HL-60 (cell line): Measurements from ENCODE around the gene B3GAT2.

Source experiments
- DNase-seq, 2 experiments: peaks; one replicate each; pipeline ENCODE4 v3.0.0-alpha.2; 2010 to 2020; ENCODE audit warnings: low read depth in 1 of 2, low spot score in 1 of 2
- H3K27ac ChIP-seq: fragments of 250-450 bp; sonication (Bioruptor Pico); replicated peaks from 2 replicates; pipeline ENCODE4 v1.5.1; 2020; ENCODE audit warnings: mild to moderate bottlenecking, moderate library complexity
- H3K27me3 ChIP-seq: fragments of 250-450 bp; sonication (Bioruptor Pico); 2 replicates; pipeline ENCODE4 v1.5.1; 2021; ENCODE audit warnings: mild to moderate bottlenecking, moderate library complexity; ENCODE audit not compliant: insufficient read depth, poor library complexity, severe bottlenecking
- H3K4me3 ChIP-seq: replicated peaks from 2 replicates; pipeline ENCODE4 v1.5.1; 2011; ENCODE audit warnings: mild to moderate bottlenecking, control low read depth, low read length; ENCODE audit not compliant: insufficient read depth
- CTCF ChIP-seq: IDR thresholded peaks from one replicate; pipeline ENCODE4 v1.5.1; 2011; ENCODE audit warnings: low read length, control low read depth, inconsistent platforms; ENCODE audit not compliant: insufficient read depth
- GABPA ChIP-seq: IDR thresholded peaks from 2 replicates; pipeline ENCODE4 v1.6.1; 2012; ENCODE audit warnings: low read depth
- POLR2AphosphoS5 ChIP-seq: IDR thresholded peaks from 2 replicates; pipeline ENCODE4 v1.6.1; 2012; ENCODE audit warnings: low read depth
- REST ChIP-seq: IDR thresholded peaks from 2 replicates; pipeline ENCODE4 v1.6.1; 2012; ENCODE audit warnings: low read depth; ENCODE audit not compliant: insufficient replicate concordance
- SPI1 ChIP-seq: IDR thresholded peaks from 2 replicates; pipeline ENCODE4 v1.6.1; 2012; ENCODE audit warnings: low read depth, mild to moderate bottlenecking, borderline replicate concordance

Gene B3GAT2

GRCh38 chr6:70967049-70967448, 10.2 kb upstream of the B3GAT2 start:
- TF ChIP-seq POLR2AphosphoS5, result no peak
- no peak for TF ChIP-seq REST
- TF ChIP-seq SPI1, result no peak
- no peak for TF ChIP-seq GABPA
- TF ChIP-seq CTCF, result no peak
- no peak overlapping the region for H3K27ac ChIP-seq
- no peak overlapping the region for H3K4me3 ChIP-seq
- no peak for DNase-seq
- no peaks in the 10 kb centered on the region for H3K27me3 ChIP-seq

GRCh38 chr6:70957284-70957617, 391 bp upstream of the B3GAT2 start:
- no peak for DNase-seq
- Histone ChIP-seq H3K27ac (no peak overlapping the region), H3K4me3 (no peak overlapping the region), H3K27me3 (peaks cover 41% of the 10 kb centered on the region)
- no peak for TF ChIP-seq REST
- no peak for TF ChIP-seq SPI1
- no peak for TF ChIP-seq GABPA
- no peak for TF ChIP-seq POLR2AphosphoS5
- TF ChIP-seq CTCF, result no peak

DNA sequence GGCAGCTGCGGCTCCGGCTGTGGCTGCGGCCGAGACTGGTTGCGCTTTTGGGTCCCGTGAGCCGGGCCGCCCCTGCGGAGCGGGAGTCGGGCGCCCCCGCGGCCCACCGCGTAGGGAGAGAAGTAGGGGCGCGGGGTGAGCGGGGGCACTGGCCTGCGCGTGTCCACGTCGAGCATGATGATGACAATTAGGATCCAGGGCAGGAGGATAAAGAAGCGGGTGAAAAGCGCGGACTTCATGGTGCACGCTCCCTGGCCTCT, 739 bp downstream of the B3GAT2 start:
- DNase-seq, result no peak
- Histone ChIP-seq H3K27ac (no peak overlapping the region), H3K4me3 (peak overlapping the region; percentile 37), H3K27me3 (peaks cover 51% of the 10 kb centered on the region)
- no peak for TF ChIP-seq GABPA
- TF ChIP-seq REST, result no peak
- no peak for TF ChIP-seq CTCF
- no peak for TF ChIP-seq SPI1
- TF ChIP-seq POLR2AphosphoS5, result no peak
